A673 (cell line): ENCODE measurements around the gene COL8A1. TPM values are rescaled to one million over a fixed set of nuclear protein-coding genes. Genes with fewer than 3 reads are reported as not detected.

Source experiments
- BruUV-seq: library from RNA; stranded (reverse); fragments of 400-500 nt; replicated peaks from 2 replicates; lab custom pipeline; 2021; lab: Mats Ljungman, UMichigan
- CTCF ChIA-PET: fragments of 300-600 bp; sonication (Branson Sonifier 250); formaldehyde crosslinking; loops from one replicate; lab custom pipeline; 2022; ENCODE audit warnings: antibody characterized with exemption; lab: Charles Lee
- POLR2A ChIA-PET: fragments of 300-600 bp; sonication (Branson Sonifier 250); formaldehyde crosslinking; loops from one replicate; lab custom pipeline; 2022; ENCODE audit warnings: antibody characterized with exemption; ENCODE audit not compliant: low non-redundant PET; lab: Charles Lee
- DNase-seq: peaks from one replicate; pipeline ENCODE4 v3.0.0-alpha.2; 2015; ENCODE audit warnings: low spot score
- H3K27ac ChIP-seq: fragments of 200-600 bp; sonication (generic); 2 replicates; pipeline ENCODE4 v1.5.1; 2016; ENCODE audit warnings: mixed run types, low read depth, mild to moderate bottlenecking, mixed read lengths, antibody characterized with exemption, low read length; ENCODE audit not compliant: poor library complexity, severe bottlenecking
- H3K27me3 ChIP-seq: fragments of 200-600 bp; sonication (generic); replicated peaks from 2 replicates; pipeline ENCODE4 v1.6.1; 2017; ENCODE audit warnings: mixed run types, low read depth, mild to moderate bottlenecking, mixed read lengths, antibody characterized with exemption, low read length; ENCODE audit not compliant: insufficient read depth, poor library complexity
- H3K36me3 ChIP-seq: fragments of 200-600 bp; sonication (generic); 2 replicates; pipeline ENCODE4 v1.6.1; 2016; ENCODE audit warnings: mixed run types, mild to moderate bottlenecking, mixed read lengths, antibody characterized with exemption, low read length; ENCODE audit not compliant: insufficient read depth, poor library complexity, severe bottlenecking
- H3K4me1 ChIP-seq: fragments of 200-600 bp; sonication (generic); 2 replicates; pipeline ENCODE4 v1.6.1; 2017; ENCODE audit warnings: mixed run types, mild to moderate bottlenecking, mixed read lengths, antibody characterized with exemption, low read length; ENCODE audit not compliant: insufficient read depth, poor library complexity, severe bottlenecking
- H3K4me3 ChIP-seq: fragments of 200-600 bp; sonication (generic); 2 replicates; pipeline ENCODE4 v1.5.1; 2016; ENCODE audit warnings: low read depth, mixed run types, mild to moderate bottlenecking, mixed read lengths, low read length; ENCODE audit not compliant: poor library complexity, severe bottlenecking
- H3K9me3 ChIP-seq: fragments of 200-600 bp; sonication (generic); 2 replicates; pipeline ENCODE4 v1.6.1; 2016; ENCODE audit warnings: mixed run types, low read depth, mild to moderate bottlenecking, mixed read lengths, antibody characterized with exemption, low read length; ENCODE audit not compliant: poor library complexity, severe bottlenecking
- CTCF ChIP-seq: fragments of 300-800, 200-600 bp; sonication (generic); conservative IDR thresholded peaks from 2 replicates; pipeline ENCODE4 v1.5.1; 2017; ENCODE audit warnings: low read depth, mild to moderate bottlenecking, antibody characterized with exemption, low read length, moderate library complexity, mixed read lengths
- EZH2 ChIP-seq: fragments of 200-600 bp; sonication (generic); IDR thresholded peaks from 2 replicates; pipeline ENCODE4 v1.6.1; 2017; ENCODE audit warnings: borderline replicate concordance, low read depth, mild to moderate bottlenecking, mixed read lengths, antibody characterized with exemption, low read length; ENCODE audit not compliant: poor library complexity, severe bottlenecking
- intact Hi-C: fragments of 100-400 bp; cut with micrococcal nuclease; formaldehyde crosslinking; loops from one replicate; pipeline ENCODE4 v1.10.0; 2022; ENCODE audit not compliant: unreplicated experiment
- total RNA-seq: library from RNA; stranded (reverse); gene quantifications from 2 replicates; pipeline ENCODE4 v1.2.3, GENCODE V29; 2021

The COL8A1 gene
- total RNA-seq, 1 experiment from 2014 or later: 2.5 TPM

- TF ChIP-seq EZH2 (no peak), CTCF (no peak)
- Histone ChIP-seq H3K27ac (no peak overlapping the region), H3K36me3 (no peaks in the 10 kb centered on the region), H3K4me1 (peaks cover 10% of the 10 kb centered on the region), H3K27me3 (no peaks in the 10 kb centered on the region), H3K4me3 (no peak overlapping the region), H3K9me3 (no peaks in the 10 kb centered on the region)
- POLR2A ChIA-PET: no interaction called here
- intact Hi-C loops: no loop called here
- no TSS peak for BruUV-seq
- CTCF ChIA-PET: no interaction called here
- no peak for DNase-seq
These were observed 24.6 kb downstream of the COL8A1 start for GRCh38 chr3:99662838-99663570.

GRCh38 chr3:99663977-99664376, 25.6 kb downstream of the COL8A1 start:
- intact Hi-C loops: no loop called here
- H3K4me3 ChIP-seq: no peak overlapping the region
- no peak for DNase-seq
- ChIA-PET CTCF (no interaction called here), POLR2A (interaction anchor here (0.7 kb wide), 1 partner anchor 1723 kb away, joined by 3 read pairs; no protein-coding TSS in a partner anchor)
- H3K36me3 ChIP-seq: no peaks in the 10 kb centered on the region
- no peaks in the 10 kb centered on the region for H3K27me3 ChIP-seq
- H3K27ac ChIP-seq: no peak overlapping the region
- no peaks in the 10 kb centered on the region for H3K9me3 ChIP-seq
- no TSS peak for BruUV-seq
- no peak for TF ChIP-seq EZH2
- no peak for TF ChIP-seq CTCF
- peaks cover 10% of the 10 kb centered on the region for H3K4me1 ChIP-seq

GRCh38 chr3:99665017-99665416, 26.6 kb downstream of the COL8A1 start:
- no peaks in the 10 kb centered on the region for H3K36me3 ChIP-seq
- H3K9me3 ChIP-seq: no peaks in the 10 kb centered on the region
- POLR2A ChIA-PET: no interaction called here
- H3K27ac ChIP-seq: no peak overlapping the region
- TF ChIP-seq EZH2 (no peak), CTCF (no peak)
- H3K4me3 ChIP-seq: no peak overlapping the region
- DNase-seq: no peak
- intact Hi-C loops: no loop called here
- no TSS peak for BruUV-seq
- H3K4me1 ChIP-seq: peaks cover 10% of the 10 kb centered on the region
- no peaks in the 10 kb centered on the region for H3K27me3 ChIP-seq
- CTCF ChIA-PET: interaction anchor here (0.8 kb wide), 1 partner anchor 19 kb away, joined by 3 read pairs; no protein-coding TSS in a partner anchor
